HUDEP-2 (cell line): ENCODE results near the gene MMP24.

Experiments
- DNase-seq, 76 experiments: peaks; one replicate each; lab custom pipeline; 2025; ENCODE audit not compliant: unreplicated experiment in 76 of 76; lab: John Stamatoyannopoulos, UW

Gene MMP24

DNA sequence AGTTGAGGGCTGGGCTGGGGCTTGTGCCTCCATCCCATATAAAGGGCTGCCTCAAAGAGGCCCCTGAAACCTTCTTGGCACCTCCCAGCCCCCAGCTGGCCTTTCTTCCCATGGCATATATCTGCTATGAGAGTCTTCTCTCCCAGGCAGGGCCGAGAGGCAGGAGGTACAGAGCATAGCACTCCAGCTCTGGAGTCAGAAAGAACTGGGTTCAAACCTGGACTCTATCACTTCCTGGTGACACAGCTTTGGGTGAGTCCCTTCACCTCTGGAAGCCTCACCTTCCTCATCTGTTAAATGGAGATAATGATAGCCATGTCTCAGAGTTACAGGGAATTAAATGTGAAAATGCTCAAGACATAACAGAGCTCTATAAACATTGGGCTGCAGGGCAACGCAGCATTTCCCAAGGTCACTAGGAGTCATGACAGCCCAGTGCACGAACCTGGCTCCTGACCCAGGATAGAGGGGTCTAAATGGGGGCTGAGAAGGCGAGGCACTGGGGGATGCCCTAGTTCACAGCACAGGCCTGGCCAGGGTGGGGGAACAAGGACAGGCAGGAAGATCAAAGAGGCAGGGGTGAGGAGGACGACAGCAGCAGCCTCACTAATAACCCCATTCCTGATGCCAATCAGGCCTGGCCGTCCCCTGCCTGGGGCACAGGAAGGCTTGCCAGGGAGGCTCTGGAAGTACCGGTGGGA is 63.8 kb downstream of the MMP24 start:
- no peak for DNase-seq

DNA sequence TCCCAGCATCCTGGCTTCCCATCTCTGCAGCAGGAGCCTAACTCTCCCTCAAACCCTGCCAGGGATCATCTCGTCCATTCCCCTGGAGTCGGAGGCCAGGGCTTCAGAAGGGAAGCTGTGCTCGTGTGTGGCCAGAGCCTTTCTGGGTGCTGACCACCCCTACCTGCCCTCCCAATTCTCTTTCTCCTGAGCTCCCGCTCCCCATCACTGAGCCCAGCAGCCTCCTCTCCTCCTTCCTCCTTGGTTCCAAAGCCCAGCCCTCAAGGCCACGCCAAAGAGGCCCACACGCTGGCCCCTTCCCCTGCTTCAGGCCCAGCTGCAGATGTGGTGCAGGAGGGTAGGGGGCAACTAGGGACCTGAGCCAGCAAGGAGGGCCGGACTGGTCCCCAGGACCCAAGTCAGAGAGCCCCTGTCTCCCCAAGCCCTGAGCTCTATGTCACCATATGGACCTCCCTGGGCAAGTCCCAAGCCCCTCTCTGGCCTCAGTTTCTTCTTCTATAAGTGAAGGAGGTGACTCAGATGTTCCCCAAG is 64.5 kb downstream of the MMP24 start:
- DNase-seq, result no peak

DNA sequence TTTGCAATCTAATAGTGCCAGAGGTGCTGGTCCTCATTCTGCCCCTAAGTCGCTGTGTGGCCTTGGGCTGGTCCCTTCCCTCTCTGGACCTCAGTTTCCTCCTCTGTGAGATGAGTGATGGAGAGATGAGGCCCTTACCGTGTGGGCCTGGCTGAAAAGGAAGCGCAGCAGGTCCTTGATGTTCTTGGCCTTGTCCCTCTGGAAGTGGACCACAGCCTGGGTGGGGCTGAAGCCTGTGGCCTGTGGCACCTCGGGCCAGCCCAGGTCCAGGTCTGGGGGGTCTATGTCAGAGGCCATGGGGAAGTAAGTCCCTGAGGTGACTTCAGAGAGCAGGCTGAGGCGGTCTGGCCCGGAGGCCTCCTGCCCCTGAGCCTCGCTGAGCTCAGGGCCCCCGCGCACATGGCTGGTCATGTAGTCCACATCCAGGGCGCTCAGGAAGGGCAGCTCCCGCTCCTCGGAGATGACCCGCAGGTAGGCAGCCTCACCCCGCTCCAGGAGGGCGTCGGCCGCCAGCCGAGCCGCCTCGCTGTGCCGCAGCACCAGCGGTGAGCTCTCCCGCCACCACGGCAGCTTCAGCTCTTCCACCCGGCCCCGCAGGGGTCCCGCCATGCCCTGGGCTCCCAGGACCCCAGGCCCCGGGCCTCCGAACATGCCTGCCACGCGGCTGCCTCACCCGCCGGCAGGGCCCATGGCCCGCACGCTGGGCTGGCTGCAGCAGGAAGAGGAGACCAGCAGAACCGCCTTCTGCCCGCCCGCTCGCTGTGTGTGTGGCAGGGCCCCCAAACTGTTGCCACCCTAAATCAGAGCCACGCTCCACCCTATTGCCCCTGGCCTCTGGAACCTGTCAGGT is 65.4 kb downstream of the MMP24 start, which contains the start of gene FAM83C:
Gene FAM83C, minus strand, starts transcription at position 772 of the 850 bp plus-strand sequence. Its CDS starts 121 bp downstream, at position 651.
- no peak for DNase-seq

DNA sequence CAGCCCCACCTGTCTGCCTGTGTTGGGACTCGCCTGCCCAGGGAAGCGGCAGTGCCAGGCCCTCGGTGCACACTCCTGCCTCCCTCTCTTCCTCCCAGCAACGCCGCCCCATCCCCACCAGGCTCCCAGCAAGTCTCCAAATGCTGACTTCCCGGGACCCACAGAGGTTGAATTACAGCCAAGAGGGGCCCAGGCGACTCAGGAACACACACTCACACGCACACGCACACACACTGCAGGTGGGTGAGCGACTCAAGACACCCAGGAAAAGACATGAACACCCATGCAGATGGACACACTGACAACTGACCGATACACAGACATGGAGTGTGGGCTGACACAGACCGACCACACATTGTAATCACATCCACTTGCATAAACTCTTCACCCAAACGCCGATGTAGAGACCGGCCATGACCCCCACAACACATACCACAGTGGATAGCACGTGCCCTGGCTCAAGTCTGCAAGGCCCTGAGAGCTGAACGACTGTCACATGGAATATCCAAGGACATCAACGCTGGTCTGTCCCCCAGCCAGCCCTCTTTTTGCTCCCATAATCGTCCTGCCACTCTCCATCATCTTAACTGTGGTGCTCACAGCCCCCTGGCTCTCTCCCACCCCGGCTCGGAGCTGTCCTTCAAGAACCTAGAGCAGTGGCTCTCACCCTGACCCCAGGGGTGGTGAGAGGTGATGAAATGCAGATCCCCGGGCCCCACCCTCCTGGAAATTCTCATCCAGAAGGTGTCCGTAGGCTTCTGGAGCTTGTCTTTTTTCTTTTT is 66.2 kb downstream of the MMP24 start:
- no peak for DNase-seq

DNA sequence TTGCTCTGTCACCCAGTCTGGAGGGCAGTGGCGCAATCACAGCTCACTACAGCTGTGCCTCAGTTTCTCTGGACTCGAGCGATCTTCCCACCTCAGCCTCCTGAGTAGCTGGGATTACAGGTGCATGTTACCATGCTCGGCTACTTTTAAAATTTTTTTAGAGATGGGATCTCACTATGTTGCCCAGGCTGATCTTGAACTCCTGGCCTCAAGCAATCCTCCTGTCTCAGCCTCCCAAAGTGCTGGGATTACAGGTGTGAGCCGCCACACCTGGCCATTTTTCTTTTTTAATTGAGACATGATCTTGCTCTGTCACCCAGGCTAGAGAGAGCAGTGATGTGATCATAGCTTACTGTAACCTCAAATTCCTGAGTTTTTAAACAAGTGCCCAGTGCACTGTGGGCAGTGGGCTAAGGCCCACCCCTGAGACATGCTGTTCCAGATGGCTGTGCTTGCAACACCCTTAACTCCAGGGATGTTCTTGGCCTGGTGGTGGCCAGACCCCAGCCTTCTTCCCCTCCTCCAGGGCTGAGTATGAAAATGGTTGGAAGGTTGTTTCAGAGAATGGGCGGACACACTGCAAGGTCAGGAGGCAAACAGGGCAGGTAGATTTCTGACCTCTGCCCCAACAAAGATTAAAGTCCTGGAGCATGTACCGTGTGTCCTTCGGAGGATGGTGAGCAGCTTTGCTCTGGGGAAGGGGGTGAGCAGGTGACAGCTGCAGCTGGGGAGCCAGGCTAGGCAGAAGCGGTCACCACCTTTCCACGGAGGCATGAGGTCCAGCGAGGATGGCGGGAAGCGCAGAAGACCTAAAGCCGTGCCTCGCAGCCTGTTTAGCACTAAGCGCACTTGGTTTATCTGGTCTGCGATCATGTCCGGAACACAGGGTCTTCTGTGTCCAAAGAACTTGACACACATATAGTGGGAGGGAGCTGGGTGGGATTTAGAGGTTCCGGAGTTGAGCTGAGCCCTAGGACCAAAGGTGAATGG is 67.1 kb downstream of the MMP24 start:
- DNase-seq, result no peak

DNA sequence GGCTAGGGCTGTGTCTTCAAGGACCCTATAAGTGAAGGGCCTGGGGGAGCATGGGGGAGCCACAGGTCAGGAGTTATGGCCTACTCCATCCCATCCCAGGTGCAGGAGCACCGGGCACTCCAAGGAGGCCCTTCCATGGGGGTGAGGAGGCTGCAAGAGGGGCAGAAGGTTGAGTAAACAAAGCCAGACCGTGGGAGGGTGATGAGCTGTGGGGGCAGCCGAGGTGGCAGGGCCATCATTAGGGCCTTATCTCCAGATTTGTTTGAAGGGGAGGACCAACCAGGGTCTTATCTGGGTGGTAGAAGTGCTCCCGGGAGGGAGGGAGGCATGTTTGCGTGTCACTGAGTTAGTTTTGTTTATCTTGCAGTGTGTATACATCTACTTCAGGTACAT is 67.8 kb downstream of the MMP24 start:
- peak in 1 of 76 experiments; percentile 10 for DNase-seq

DNA sequence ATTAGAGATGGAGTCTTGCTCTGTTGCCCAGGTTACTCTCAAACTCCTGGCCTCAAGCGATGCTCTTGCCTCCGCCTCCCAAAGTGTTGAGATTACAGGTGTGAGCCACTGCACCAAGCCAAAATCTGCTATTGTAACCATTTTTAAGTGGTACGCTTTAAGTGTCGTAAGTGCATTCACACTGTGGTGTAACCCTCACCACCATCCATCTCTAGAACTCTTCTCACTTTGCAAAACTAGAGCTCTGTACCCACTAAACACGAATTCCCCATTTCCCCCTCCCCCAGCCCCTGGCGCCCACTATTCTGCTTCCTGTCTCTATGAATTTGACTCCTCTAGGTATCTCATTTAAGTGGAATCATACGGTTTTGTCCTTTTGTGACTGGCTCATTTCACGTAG is 68.6 kb downstream of the MMP24 start:
- DNase-seq, result no peak

DNA sequence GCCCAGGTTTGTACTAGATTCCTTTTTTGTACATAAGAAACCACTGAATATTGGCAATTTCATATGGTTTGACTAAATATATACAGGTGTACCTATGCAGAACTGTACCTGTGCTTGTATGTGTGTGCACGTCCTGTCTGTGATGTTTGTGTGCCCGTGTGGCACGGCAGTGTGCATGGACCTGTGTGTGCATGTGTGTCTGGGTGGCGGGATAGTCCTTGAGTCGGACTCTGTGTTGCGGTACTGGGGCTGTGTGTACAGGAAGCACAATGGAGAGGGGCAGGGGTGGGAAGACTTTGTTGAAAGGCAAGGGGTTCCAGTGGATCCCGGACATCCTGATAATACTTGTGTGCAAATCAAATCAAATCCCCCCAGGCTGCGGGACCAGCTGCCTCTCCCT is 69.2 kb downstream of the MMP24 start:
- DNase-seq, result no peak

DNA sequence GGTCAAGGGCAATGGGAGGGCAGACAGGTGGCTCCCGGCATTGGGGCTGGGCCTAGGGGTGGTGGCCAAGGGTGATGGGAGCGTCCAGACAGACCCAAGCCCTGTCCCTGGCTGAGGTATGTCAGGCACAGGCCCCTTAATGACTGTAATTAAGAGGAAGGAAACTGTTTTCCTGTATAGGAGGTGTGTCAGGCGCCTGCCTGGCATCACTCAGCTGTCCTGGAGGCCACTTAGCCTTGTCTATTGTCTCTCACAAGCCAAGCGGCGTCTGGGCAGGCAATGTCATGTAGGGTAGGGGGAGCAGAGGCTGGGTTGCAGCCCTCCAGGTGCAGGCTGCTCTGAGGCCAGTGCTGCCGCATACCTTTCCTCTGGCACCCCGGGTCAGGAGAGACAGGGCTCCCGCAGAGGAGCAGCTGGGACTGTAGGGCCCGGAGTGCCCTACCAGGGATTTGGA is 69.6 kb downstream of the MMP24 start:
- no peak for DNase-seq

DNA sequence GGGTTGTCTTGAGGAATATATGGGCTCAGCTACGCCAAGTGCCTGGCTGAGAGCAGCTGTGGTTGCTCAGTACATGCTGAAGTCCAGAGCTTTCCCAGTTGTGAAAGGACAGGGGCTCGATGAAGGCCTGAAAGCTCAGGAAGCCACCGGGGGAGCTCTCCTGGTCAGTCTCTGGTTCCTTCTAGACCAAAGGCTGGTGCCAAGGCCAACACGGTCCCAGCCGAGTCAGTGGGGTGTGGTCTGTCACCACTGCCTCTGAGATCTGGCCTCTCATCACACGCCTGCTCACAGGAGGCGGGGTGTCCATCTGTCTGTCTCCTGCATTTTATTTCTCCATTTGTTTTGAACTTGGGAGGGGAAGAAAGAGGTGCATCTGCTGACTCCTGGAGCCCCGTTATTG is 70.7 kb downstream of the MMP24 start:
- peak in 43 of 76 experiments; percentile 3 to 72 (median 30) for DNase-seq

DNA sequence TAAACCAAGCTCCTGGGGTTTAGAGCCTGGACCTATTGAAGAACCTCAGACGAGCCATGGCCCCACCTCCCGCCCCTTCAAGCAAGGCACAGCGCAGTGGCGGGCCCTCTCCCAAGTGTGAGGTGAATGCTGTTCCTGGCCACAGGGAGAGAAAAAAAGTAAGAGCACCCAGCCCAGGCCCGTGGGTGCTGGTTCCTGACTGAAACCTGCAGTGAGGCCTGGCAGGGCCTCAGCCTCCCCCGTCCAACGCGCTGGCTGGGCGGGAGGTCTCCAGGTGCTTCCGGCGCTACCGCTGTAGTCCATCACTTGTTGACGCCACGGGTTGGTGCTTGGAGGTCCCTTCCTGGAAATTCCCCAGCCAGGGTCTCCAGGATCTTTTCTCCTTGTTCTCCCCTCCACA is 71.2 kb downstream of the MMP24 start:
- DNase-seq, result no peak

DNA sequence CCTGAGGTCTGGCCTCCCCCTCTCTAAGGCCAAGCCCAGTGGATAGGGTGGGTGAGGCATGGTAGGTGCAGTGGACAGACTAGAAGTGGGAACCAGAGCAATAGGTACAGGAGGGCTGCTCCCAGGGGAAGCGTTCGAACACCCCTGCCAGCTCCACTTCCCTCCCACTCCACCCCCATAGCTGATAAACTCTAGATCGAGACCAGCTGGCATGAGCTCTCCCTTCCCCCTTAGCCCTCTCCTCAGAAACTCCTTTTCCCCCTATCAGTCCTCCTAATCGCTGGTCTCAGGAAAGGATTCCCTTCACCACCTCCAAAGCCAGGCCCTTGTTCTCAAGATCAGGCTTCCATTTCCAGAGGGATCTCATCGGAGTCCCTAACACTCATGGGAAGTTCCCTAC is 71.8 kb downstream of the MMP24 start:
- no peak for DNase-seq

DNA sequence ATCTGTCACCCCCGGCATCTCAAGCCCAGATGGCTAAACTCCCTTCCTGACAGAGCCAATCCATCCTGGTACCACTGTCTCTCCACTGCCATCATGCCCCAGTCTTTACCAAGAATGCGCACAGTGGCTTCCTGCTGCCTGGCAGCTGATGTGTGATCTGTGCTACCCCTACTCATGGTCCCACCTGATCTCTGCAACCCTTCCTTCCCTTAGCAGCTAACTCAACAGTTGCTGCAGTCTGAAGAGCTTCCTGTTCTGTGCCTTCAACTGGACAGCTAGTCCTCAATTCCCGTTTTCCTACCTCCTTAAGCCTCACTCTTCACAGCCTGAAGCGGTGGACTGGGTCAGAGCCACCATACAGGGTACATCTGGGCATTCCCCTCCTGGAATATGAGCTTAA is 73.3 kb downstream of the MMP24 start:
- DNase-seq, result no peak

DNA sequence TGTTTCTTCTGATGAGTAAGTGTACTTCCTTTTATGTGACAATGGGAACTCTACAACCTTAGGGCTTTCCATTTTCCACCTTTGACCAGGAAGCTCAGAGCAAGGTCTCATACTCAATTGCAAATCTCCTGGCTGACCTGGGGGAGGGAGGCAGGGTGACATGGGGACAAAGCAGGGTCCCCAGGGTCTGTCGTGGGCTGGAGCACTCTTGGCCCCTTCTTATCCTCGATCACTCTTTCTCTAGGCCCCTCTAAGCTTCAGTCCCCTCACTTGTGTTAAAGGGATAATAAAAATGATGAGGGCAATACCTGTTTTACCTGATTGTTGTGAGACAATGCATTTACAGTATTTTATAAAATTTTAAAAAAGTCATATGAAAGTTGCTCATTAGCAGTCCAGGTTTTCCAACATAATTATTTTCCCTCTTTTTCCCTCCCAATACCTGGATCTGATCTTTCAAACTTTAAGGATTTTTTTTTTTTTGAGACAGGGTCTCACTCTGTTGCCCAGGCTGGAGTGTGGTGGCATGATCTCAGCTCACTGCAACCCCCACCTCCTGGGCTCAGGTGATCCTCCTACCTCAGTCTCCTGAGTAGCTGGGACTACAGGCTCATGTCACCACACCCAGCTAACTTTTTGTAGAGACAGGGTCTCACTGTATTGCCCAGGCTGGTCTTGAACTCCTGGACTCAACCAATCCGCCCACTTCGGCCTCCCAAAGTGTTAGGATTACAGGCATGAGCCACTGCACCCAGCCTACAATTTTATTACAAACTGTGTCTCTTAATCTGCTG is 74.2 kb downstream of the MMP24 start:
- no peak for DNase-seq

DNA sequence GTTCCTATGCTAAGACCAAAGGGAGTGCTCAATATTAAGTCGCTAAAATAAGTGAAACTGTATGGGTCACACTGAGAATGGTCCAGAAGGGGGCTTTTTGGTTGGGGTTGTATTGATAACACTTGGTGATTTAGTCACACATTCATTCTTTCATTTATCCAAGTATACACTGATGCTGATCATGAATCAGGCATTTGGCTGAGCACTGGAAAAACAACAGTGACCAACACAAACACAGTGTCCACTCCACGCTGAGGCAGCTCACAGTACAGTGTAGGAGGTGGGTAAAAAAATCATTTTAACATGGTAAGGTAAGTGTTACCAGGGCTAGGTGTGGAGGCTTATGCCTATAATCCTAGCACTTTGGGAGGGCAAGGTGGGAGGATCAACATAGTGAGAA is 74.9 kb downstream of the MMP24 start:
- DNase-seq, result no peak

DNA sequence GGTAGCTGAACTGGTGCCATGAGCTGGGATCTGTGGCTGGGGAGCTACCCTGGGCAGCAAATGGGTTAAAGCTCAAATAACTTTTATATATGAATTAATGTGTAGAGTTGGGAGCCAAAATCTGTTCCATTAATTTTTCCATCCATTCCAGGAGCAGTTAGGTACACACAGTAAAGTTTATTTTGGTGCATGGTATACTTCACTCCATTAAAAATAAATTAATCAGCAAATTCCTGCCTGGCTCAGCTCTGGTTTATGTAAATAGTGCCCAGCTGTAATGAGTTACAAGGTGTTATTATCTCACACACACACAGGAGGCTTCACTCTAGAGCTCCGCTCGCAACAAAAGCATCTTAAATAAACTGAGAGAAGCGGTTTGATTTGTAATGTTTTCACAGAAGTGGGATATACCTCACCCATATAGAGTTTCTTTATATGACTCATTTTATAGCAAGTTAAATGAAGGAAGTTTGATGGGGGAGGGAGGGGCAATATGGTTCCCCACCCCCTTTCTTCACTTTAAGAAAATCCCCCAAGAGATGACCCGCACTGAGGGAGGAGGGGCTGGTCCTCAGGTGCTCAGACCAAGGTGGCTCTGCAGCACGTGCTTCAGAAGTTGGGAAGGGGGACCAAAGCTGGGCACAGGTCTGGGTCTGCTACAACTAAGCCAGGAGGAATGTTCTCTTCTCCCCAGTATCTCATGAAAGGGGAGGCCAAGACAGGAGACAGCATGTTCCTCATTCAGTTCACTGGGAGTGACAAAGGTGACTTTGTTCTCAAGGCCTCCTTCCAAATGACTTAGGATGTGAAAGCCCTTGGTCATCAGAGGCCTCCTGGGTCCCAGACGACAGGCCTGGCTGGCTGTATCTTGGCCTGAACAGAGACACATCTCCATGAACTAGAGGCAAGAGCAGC is 76.2 kb downstream of the MMP24 start:
- no peak for DNase-seq

DNA sequence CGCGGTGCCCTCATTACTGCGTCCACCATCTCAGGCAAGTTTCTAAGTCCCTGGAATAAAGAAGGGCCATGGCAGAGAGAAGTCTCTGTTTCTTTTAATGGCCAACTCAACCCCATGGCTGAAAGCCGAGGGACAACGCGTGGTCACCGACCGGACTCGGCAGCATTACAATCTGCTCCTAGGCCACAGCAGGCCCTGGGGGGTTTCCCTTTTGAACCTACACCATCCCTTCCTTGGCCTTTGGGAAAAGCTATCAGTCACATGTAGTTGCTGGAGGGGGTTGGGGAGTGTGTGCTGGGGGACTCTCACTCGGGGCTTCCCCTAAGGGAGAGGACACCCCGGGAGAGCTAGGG is 76.9 kb downstream of the MMP24 start:
- DNase-seq, result no peak
